ENCODE measurements around the gene OSBPL2. TPM values are rescaled to one million over a fixed set of nuclear protein-coding genes. Genes with fewer than 3 reads are reported as not detected.

The OSBPL2 gene
- total and polyA plus RNA-seq, 9 of the 15 experiments (the other 6 are each of a cell fraction or from before 2014, with no cell fraction given), result 2.5 to 25.6 (median 14.1) TPM

DNA sequence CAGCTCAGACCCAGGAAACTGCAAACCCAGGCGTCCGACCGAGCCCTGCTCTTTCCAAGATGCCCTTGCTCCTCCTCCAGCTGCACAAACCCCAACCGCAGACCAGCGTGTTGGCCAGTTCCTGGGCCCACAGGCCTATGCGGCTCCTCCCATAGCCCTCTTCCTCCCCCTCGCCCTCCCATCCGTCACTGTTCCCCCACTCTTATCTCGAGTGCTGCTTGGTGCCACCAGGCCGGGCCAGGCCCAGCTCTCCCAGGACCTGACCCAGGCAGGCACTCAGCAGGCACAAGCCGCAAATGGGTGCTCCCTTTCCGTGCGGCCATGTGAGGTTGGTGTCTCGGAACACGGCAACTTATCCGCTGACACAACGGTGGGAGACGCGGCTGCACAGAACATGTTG lies 93.0 kb downstream of the OSBPL2 start:
- peaks cover 0 to 18% of the 10 kb centered on the region in 2 experiments; a peak in 1 of 5 replicates for H3K4me1 ChIP-seq (replicated peaks in 1 of 2; ENCODE audit: control insufficient read depth in 2 of 2, insufficient read depth in 2 of 2, low read length in 2 of 2)
- H2AFZ ChIP-seq (ENCODE audit: low read depth, low read length), result no peak overlapping the region
- no peak for DNase-seq (ENCODE audit: extremely low read depth in 1 of 4, low spot score in 3 of 4)
- no peaks in the 10 kb centered on the region for H3K27me3 ChIP-seq (ENCODE audit: control insufficient read depth in 2 of 2, insufficient read depth in 2 of 2, low read length in 2 of 2)
- no peak overlapping the region for H3K9ac ChIP-seq (ENCODE audit: insufficient read depth in 1 of 2, low read depth in 2 of 2, low read length in 2 of 2)
- ChIA-PET CTCF (ENCODE audit: low intra/inter-chr PET ratio) (no interaction called here), POLR2A (no interaction called here)
- no TSS peak for BruUV-seq (replicated peaks)
- peaks cover 93% of the 10 kb centered on the region; the same call in 2 of the 3 replicates for H3K36me3 ChIP-seq (ENCODE audit: control insufficient read depth, insufficient read depth, low read length)
- WGBS (ENCODE audit: insufficient coverage, low coverage, missing lambda C conversion rate), result 92% methylated on average over 16 of the region's 19 CpGs
- in situ Hi-C loops (cut with MboI), result no loop called here
- FAIRE-seq, result no peak
- H3K9me1 ChIP-seq (ENCODE audit: control insufficient read depth, insufficient read depth, low read length), result no peaks in the 10 kb centered on the region
- intact Hi-C loops (cut with micrococcal nuclease), result no loop called here
- no peaks in the 10 kb centered on the region for H3K9me3 ChIP-seq (replicated peaks; ENCODE audit: control insufficient read depth, insufficient read depth, low read depth, low read length)
- TF ChIP-seq, protein P1, sequence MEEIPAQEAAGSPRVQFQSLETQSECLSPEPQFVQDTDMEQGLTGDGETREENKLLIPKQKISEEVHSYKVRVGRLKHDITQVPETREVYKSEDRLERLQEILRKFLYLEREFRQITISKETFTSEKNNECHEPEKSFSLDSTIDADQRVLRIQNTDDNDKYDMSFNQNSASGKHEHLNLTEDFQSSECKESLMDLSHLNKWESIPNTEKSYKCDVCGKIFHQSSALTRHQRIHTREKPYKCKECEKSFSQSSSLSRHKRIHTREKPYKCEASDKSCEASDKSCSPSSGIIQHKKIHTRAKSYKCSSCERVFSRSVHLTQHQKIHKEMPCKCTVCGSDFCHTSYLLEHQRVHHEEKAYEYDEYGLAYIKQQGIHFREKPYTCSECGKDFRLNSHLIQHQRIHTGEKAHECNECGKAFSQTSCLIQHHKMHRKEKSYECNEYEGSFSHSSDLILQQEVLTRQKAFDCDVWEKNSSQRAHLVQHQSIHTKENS (CRISPR knock-in tag; IDR thresholded peaks at IDR 0.05), result no peak
- TF ChIP-seq, protein P2, sequence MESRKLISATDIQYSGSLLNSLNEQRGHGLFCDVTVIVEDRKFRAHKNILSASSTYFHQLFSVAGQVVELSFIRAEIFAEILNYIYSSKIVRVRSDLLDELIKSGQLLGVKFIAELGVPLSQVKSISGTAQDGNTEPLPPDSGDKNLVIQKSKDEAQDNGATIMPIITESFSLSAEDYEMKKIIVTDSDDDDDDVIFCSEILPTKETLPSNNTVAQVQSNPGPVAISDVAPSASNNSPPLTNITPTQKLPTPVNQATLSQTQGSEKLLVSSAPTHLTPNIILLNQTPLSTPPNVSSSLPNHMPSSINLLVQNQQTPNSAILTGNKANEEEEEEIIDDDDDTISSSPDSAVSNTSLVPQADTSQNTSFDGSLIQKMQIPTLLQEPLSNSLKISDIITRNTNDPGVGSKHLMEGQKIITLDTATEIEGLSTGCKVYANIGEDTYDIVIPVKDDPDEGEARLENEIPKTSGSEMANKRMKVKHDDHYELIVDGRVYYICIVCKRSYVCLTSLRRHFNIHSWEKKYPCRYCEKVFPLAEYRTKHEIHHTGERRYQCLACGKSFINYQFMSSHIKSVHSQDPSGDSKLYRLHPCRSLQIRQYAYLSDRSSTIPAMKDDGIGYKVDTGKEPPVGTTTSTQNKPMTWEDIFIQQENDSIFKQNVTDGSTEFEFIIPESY (CRISPR knock-in tag; IDR thresholded peaks at IDR 0.05), result 0 out of 2 replicates have a peak, but pooled peaks have one; percentile 18
- no peak overlapping the region for H3K4me2 ChIP-seq (ENCODE audit: insufficient read depth, low read length)
- no peak overlapping the region for H3K27ac ChIP-seq (ENCODE audit: extremely low read depth, low read depth, low read length)
- H4K20me1 ChIP-seq (replicated peaks; ENCODE audit: control insufficient read depth, insufficient read depth, low read length), result no peaks in the 10 kb centered on the region
- H3K79me2 ChIP-seq (ENCODE audit: control insufficient read depth, insufficient read depth, low read length), result no peaks in the 10 kb centered on the region
- no peak for ATAC-seq
- H3K4me3 ChIP-seq, result no peak overlapping the region

Measured in K562 (cell line).